ENCODE measurements around the gene MAD1L1. TPM values are rescaled to one million over a fixed set of nuclear protein-coding genes. Genes with fewer than 3 reads are reported as not detected.

Gene MAD1L1
- total and polyA plus RNA-seq, 2 of the 8 experiments (the other 6 are each of a cell fraction or from before 2014, with no cell fraction given), result 40.4 to 44.6 TPM

- no peak for TF ChIP-seq POLR2AphosphoS5 (IDR thresholded peaks at IDR 0.05; ENCODE audit: low read depth, low read length)
- no peak for TF ChIP-seq POU5F1 (IDR thresholded peaks at IDR 0.05; ENCODE audit: low read depth, low read length)
- no peak for TF ChIP-seq SRF (IDR thresholded peaks at IDR 0.05; ENCODE audit: low read depth, low read length)
- no peak for TF ChIP-seq CTBP2 (IDR thresholded peaks at IDR 0.05; ENCODE audit: borderline replicate concordance, insufficient read depth, insufficient read length, low read length)
These were observed 219.8 kb downstream of the MAD1L1 start (continued) for GRCh38 chr7:2012981-2013380.
